H1 (cell line): ENCODE data around the gene CALD1.

ENCODE experiments used
- CEBPB ChIP-seq: IDR thresholded peaks from 2 replicates; pipeline ENCODE4 v1.6.1; 2012; ENCODE audit warnings: low read depth, low read length
- CTCF ChIP-seq, 3 experiments: IDR thresholded peaks; 1 replicate in 2 of 3; 2 replicates in 1 of 3; pipeline versions ENCODE4 v1.5.1 to v1.6.1; 2011; ENCODE audit warnings: low read length in 3 of 3, mild to moderate bottlenecking in 3 of 3, inconsistent platforms in 2 of 3, low read depth in 1 of 3, moderate library complexity in 1 of 3; ENCODE audit not compliant: insufficient read depth in 1 of 3; ENCODE audit errors: control extremely low read depth in 1 of 3
- POLR2A ChIP-seq, 2 experiments: IDR thresholded peaks; 1 replicate in 1 of 2; 2 replicates in 1 of 2; pipeline ENCODE4 v1.6.1; 2011; ENCODE audit warnings: low read depth in 2 of 2, low read length in 2 of 2, mild to moderate bottlenecking in 2 of 2; ENCODE audit errors: control extremely low read depth in 1 of 2
- RNF2 ChIP-seq: fragments of 200-900, 300-1000 bp; sonication (generic); IDR thresholded peaks from 2 replicates; pipeline ENCODE4 v1.7.1; 2016; ENCODE audit warnings: borderline replicate concordance, low read depth, mild to moderate bottlenecking, antibody characterized with exemption, low read length; ENCODE audit not compliant: poor library complexity, severe bottlenecking; ENCODE audit errors: missing control alignments
- TAF1 ChIP-seq: IDR thresholded peaks from 2 replicates; pipeline ENCODE4 v1.6.1; 2011; ENCODE audit warnings: mild to moderate bottlenecking, low read depth, low read length

DNA sequence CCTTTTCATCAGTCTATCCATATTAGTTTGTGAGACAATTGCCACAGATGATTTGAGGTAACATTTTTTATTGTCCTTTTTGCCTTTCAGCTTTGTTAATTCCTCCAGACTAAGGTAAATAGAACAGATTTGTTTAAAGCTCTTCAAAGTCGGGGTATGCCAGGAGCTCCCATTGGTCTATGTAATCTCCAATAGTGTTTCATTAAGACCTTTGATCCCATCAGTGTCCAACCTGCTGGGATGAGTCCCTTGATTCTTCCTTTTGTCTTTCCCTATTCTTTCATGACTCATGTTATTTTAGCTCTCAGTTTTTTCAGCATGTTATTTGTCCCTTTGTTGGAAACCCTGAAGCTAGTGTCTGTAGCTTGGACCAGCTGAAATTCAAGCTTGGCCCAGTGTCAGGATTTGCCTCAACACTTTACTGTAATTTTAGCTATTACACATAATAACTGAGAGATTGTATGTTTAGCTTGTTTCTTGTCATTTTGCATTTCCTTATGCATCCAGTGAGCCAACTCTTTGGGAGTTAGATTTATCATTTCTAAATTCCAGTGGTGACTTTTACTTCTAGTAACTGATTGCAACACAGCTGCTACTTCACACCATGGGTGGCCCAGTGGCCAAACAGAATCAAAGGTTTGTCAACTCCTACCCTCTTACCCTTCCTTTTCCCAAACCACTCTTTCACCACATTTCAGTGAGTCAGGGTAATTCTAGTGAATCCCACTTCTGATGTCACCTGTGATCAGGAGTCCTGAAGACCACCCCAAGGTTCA lies 222.1 kb downstream of the CALD1 start:
- TF ChIP-seq CTCF (IDR thresholded peaks at IDR 0.05; ENCODE audit: control extremely low read depth in 1 of 3, insufficient read depth in 1 of 3, low read depth in 1 of 3, low read length in 3 of 3) (no peak), CEBPB (no peak; the same call in 1 of the 2 replicates), RNF2 (no peak), POLR2A (IDR thresholded peaks at IDR 0.05; ENCODE audit: control extremely low read depth in 1 of 2, low read depth in 2 of 2, low read length in 2 of 2) (no peak), TAF1 (no peak)
